Measurements from ENCODE around the gene SRGAP2B. TPM values are rescaled to one million over a fixed set of nuclear protein-coding genes. Genes with fewer than 3 reads are reported as not detected.
"Not testable (repeated sequence)": the region's sequence is repeated elsewhere in the genome, so short reads cannot be mapped to it uniquely, and the experiment has no call there.

Gene SRGAP2B
- polyA plus RNA-seq (2011; rRNA removed) (27.3 and 29.3 TPM in 2 replicates), polyA plus RNA-seq (2017; fragmentation: RNase III; extraction: RNeasy Plus Mini Kit Qiagen cat#74134 plus additional on column Dnase treatment) (11.8 to 14.2 TPM (median 13.9 TPM) in 3 replicates), polyA minus RNA-seq (2011; rRNA and poly(A)+ RNA removed) (41.0 and 41.8 TPM in 2 replicates)
- 7.2 and 8.7 TPM in 2 replicates for polyA plus RNA-seq (2012; cell fraction: cytosol; rRNA removed)
- 8.7 and 16.9 TPM in 2 replicates for polyA plus RNA-seq (2012; cell fraction: nucleus; rRNA removed)

GRCh38 chr1:145095284-145096057, at the start of gene SRGAP2B, which contains the start of gene FAM72D:
TSS of gene SRGAP2B (minus strand) at chr1:145095328. CDS start at chr1:145092901, 2,427 bp downstream.
TSS of gene FAM72D (plus strand) at chr1:145095974. CDS start at chr1:145096848, 874 bp downstream.
- CTCF ChIA-PET; DNase-seq (ENCODE audit: low read depth in 1 of 2, low spot score in 1 of 2); H3K9me3 ChIP-seq; POLR2A ChIA-PET; FAIRE-seq; H3K4me1 ChIP-seq: not testable (repeated sequence)
- WGBS (ENCODE audit: missing lambda C conversion rate), result no CpG with 5 or more reads among the region's 47 CpGs
- H3K4me3 ChIP-seq, result peak within 1 kb of the TSS; percentile 42
- ATAC-seq, result peak; percentile 76 to 87
- H3K4me2 ChIP-seq, result peak within 1 kb of the TSS; percentile 55; the same call in 2 of the 3 replicates
- H3K27ac ChIP-seq, result peak within 1 kb of the TSS; percentile 51 to 78; a peak in 3 of 6 replicates

- CTCF ChIA-PET; POLR2A ChIA-PET; FAIRE-seq; H3K4me1 ChIP-seq; H3K27ac ChIP-seq; H3K9me3 ChIP-seq; DNase-seq (ENCODE audit: low read depth in 1 of 2, low spot score in 1 of 2); H3K4me3 ChIP-seq; H3K4me2 ChIP-seq: not testable (repeated sequence)
- ATAC-seq, result peak; percentile 57 to 60; a peak in 5 of 6 replicates
- WGBS (ENCODE audit: missing lambda C conversion rate), result 23% methylated on average over 2 of the region's 3 CpGs
These were observed 49.3 kb upstream of the SRGAP2B start for GRCh38 chr1:145144264-145144913.

GRCh38 chr1:145140549-145140948, 45.4 kb upstream of the SRGAP2B start:
- POLR2A ChIA-PET; H3K4me1 ChIP-seq; FAIRE-seq; CTCF ChIA-PET; H3K27ac ChIP-seq; H3K4me2 ChIP-seq; ATAC-seq; H3K9me3 ChIP-seq; H3K4me3 ChIP-seq; DNase-seq (ENCODE audit: low read depth in 1 of 2, low spot score in 1 of 2): not testable (repeated sequence)
- WGBS (ENCODE audit: missing lambda C conversion rate), result no CpG with 5 or more reads among the region's 2 CpGs

- H3K4me2 ChIP-seq; FAIRE-seq; H3K27ac ChIP-seq; H3K4me1 ChIP-seq; ATAC-seq; DNase-seq (ENCODE audit: low read depth in 1 of 2, low spot score in 1 of 2); H3K9me3 ChIP-seq; H3K4me3 ChIP-seq; POLR2A ChIA-PET; CTCF ChIA-PET: not testable (repeated sequence)
- WGBS (ENCODE audit: missing lambda C conversion rate), result no CpG with 5 or more reads among the region's 1 CpG
These were observed 39.3 kb upstream of the SRGAP2B start for GRCh38 chr1:145134476-145134875.

- CTCF ChIA-PET; H3K4me3 ChIP-seq; H3K4me2 ChIP-seq; FAIRE-seq; POLR2A ChIA-PET; H3K4me1 ChIP-seq; H3K9me3 ChIP-seq; H3K27ac ChIP-seq; DNase-seq (ENCODE audit: low read depth in 1 of 2, low spot score in 1 of 2): not testable (repeated sequence)
- 10% methylated on average over 12 of the region's 14 CpGs for WGBS (ENCODE audit: missing lambda C conversion rate)
- peak; percentile 47 for TF ChIP-seq SREBF2 (IDR thresholded peaks at IDR 0.05)
- TF ChIP-seq CEBPB (IDR thresholded peaks at IDR 0.05), result peak in 1 of 2 experiments; percentile 52; a peak in 2 of 4 replicates
- peak; percentile 73 to 81; a peak in 5 of 6 replicates for ATAC-seq
These were observed 33.8 kb upstream of the SRGAP2B start for GRCh38 chr1:145128697-145129469.

- FAIRE-seq, CTCF ChIA-PET, ATAC-seq: not testable (repeated sequence)
These were observed 32.0 kb upstream of the SRGAP2B start for GRCh38 chr1:145127144-145127543.

GRCh38 chr1:145125112-145125511, 30.0 kb upstream of the SRGAP2B start:
- H3K4me2 ChIP-seq; H3K9me3 ChIP-seq; CTCF ChIA-PET; H3K27ac ChIP-seq; POLR2A ChIA-PET; FAIRE-seq; DNase-seq (ENCODE audit: low read depth in 1 of 2, low spot score in 1 of 2); H3K4me1 ChIP-seq; ATAC-seq; H3K4me3 ChIP-seq: not testable (repeated sequence)
- no CpG with 5 or more reads among the region's 1 CpG for WGBS (ENCODE audit: missing lambda C conversion rate)

More at GRCh38 chr1:145127144-145127543, 32.0 kb upstream of the SRGAP2B start:
- H3K9me3 ChIP-seq; H3K4me3 ChIP-seq; DNase-seq (ENCODE audit: low read depth in 1 of 2, low spot score in 1 of 2); H3K27ac ChIP-seq; H3K4me1 ChIP-seq; POLR2A ChIA-PET; H3K4me2 ChIP-seq: not testable (repeated sequence)

GRCh38 chr1:145123992-145124641, 29.0 kb upstream of the SRGAP2B start:
- WGBS (ENCODE audit: missing lambda C conversion rate), result no CpG with 5 or more reads among the region's 7 CpGs
- CTCF ChIA-PET; H3K27ac ChIP-seq; POLR2A ChIA-PET; FAIRE-seq; H3K4me2 ChIP-seq; DNase-seq (ENCODE audit: low read depth in 1 of 2, low spot score in 1 of 2); H3K4me1 ChIP-seq; H3K4me3 ChIP-seq; H3K9me3 ChIP-seq: not testable (repeated sequence)
- ATAC-seq, result peak; percentile 72 to 83; a peak in 5 of 6 replicates

- H3K9me3 ChIP-seq; CTCF ChIA-PET; H3K4me3 ChIP-seq; H3K4me2 ChIP-seq; FAIRE-seq; H3K4me1 ChIP-seq; POLR2A ChIA-PET; H3K27ac ChIP-seq; DNase-seq (ENCODE audit: low read depth in 1 of 2, low spot score in 1 of 2): not testable (repeated sequence)
- peak; percentile 57 to 70; a peak in 4 of 6 replicates for ATAC-seq
- WGBS (ENCODE audit: missing lambda C conversion rate), result no CpG with 5 or more reads among the region's 1 CpG
These were observed 27.9 kb upstream of the SRGAP2B start for GRCh38 chr1:145123062-145123395.

- peak; percentile 86 to 87 for ATAC-seq
- CTCF ChIA-PET, H3K4me2 ChIP-seq: not testable (repeated sequence)
These were observed 27.4 kb upstream of the SRGAP2B start for GRCh38 chr1:145122344-145123061.

More at GRCh38 chr1:145122344-145123061, 27.4 kb upstream of the SRGAP2B start:
- H3K9me3 ChIP-seq; H3K4me3 ChIP-seq; POLR2A ChIA-PET; DNase-seq (ENCODE audit: low read depth in 1 of 2, low spot score in 1 of 2); FAIRE-seq; H3K4me1 ChIP-seq; H3K27ac ChIP-seq: not testable (repeated sequence)
- no CpG with 5 or more reads among the region's 7 CpGs for WGBS (ENCODE audit: missing lambda C conversion rate)
